Stimulated activated CD8-positive, alpha-beta memory T cell treated with anti-CD3 and anti-CD28 coated beads, Interleukin-12 subunit alpha, Interleukin-12 subunit beta, amount 100 ng/mL, for 4 hours (primary cell): Measurements from ENCODE around the gene RNF43.

ENCODE experiments used
- DNase-seq: peaks from one replicate; pipeline ENCODE4 v3.0.0-alpha.2; 2020; ENCODE audit warnings: low read depth

The RNF43 gene

DNA sequence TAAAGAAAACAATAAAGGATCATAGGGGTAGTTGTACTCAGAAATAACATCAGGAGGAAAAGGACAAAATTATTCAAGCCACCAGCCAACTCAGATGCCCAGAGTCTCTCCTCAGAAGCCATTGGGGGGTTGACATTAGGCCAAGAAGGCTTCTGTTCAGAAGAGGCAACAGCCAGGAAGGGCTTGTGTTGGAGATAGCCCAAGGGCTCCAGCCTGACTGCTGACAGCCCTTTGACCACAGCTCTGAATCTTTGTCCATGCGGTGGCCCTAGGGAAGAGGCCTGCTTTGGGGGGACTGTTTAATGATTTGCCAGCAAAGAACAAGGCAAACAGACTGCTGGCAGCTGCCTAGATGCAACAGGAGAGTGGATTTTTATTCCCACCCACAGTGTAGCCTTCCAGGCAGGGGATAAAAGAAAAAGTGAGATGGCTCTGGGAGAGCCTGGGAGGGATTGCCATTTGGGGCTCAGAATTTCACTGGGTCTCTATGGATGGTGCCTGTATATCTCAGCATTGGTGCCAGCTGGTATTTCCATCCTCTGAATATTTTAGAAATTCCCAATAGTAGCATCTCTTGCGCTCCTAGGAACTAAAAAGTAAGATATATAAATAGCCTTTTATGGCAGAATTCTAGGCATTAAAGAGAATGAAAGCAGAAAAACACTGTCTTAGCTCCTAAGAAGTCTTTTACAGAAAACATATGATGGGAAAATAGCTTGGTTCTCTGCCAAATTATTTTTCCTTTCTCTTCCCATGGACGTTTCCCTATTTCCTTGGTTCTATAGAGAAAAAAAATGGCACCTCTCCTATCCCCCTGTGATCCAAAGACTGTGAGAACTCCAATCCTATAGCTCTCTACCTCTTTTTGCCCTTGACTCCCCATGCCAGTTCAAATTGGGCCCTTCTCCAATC lies 36.0 kb downstream of the RNF43 start:
- DNase-seq, result no peak

DNA sequence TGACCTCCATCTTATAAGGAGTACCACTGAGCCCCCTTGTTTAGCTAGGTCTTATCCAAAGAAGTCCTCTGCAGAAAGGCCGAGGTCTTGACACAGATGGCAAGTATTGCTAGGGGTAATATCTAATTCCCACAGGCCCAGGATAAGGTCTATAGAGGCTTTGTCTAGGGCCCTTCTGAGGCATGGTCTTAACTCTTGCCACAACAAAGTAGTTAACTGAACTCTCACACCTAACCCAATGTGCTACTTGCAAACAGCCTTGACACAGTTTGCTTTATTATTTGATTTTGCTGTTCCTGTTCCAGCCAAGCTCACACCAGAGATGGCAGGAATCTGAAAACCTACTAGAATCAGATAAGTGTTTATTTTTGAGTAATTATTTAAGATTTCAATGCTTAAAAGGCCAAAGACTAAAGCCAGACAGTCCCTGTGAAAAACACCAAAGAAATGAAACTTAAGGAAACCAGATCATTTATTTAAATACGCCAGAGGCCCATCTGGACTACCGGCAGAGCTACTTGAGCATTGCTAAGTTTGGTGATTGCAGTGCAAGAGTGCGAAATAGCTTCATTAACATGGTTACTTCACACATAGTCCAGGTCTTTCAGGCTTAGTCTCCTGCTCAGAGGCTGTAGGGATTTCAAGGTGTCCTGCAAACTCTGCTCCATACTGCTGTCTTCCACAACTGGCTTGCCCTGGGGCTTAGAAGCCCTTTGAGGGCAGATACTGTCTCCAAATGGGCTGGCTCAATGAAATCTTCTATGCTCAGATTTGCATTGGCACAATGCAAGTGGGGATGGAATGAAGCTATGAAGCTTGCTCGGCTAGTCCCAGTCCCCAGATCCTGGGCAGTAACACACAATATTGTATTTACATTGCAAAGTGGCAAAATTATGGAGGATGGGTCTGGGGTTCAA lies 36.9 kb downstream of the RNF43 start:
- DNase-seq, result no peak

- no peak for DNase-seq
Observed at GRCh38 chr17:58379511-58379824, 37.9 kb downstream of the RNF43 start.

DNA sequence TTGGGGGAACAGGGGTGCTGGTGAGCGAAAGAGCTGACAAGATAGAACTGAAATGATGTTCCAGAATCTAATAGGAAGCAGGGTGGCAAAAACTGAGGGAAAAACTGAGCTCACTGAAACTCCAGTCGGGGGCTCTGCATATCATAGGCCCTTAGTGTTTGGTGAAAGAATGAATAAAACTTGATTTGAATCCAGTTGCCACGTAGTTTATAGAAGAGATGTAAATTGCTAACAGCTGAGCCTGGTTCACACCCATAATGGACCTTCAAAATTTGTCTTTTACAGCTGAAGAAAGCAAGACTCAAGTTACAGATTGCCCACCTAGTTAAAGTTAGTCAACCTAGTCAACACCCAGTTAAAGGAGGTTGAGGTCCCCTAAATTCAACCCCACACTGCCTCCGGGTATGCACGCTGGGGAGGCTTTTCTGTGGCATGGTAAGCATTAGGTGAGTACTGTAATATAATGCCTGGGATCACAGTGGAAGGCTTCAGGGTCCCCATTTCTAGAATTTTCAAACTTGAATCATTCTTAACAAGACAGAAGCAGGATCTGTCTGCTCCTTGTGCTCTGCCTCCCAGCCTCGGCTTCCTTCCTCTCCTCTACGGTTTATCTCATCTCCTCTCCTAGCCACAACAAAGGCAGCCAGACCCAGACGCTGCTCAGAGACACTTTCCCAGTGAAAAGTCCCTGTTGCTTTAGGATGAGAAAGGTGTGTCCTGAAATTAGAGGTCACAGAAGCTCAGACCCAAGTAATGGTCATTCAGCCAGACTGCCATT lies 38.4 kb downstream of the RNF43 start:
- DNase-seq, result no peak

DNA sequence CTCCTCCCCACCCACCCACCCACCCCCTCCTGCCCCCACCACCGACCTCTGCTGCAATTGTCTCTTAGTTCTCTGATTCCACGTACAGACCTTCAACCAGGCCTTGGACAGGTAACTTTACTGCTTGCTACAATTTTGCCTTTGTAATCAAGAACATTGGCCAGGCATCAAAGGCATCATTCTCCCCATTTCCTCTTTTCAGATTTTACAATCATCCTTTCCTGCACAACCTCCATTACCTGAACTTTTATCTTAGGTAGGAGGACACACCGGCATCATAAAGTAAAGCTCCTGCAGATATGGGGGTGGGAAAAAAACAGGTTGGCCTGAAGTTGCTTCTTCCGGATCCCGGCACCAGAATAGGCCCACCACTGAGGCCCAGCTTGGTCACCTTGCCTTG lies 39.7 kb downstream of the RNF43 start:
- no peak for DNase-seq

DNA sequence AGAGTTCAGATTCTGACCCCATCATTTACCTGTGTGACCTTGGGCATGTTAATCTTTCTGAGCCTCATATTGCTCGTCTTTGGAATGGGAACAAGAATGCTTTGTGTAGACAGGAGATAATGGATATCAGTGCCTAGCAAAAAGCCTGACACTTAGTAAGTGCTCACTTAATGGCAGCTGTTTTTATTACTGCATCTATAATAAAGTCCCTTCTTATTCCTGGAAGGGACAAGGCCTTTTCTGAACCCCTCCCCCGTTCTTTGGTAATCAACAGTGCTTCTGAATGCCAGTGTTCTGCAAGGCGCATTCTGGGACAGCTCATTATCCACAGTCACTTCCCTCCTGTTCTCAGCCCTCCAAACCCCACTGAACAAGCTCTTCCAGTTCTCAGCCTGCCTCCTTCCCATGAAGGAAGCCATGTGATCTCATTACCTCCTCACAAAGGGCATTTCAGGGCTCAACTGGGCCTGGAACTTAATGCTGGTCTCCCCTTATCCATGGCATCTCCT lies 40.2 kb downstream of the RNF43 start:
- DNase-seq, result no peak

DNA sequence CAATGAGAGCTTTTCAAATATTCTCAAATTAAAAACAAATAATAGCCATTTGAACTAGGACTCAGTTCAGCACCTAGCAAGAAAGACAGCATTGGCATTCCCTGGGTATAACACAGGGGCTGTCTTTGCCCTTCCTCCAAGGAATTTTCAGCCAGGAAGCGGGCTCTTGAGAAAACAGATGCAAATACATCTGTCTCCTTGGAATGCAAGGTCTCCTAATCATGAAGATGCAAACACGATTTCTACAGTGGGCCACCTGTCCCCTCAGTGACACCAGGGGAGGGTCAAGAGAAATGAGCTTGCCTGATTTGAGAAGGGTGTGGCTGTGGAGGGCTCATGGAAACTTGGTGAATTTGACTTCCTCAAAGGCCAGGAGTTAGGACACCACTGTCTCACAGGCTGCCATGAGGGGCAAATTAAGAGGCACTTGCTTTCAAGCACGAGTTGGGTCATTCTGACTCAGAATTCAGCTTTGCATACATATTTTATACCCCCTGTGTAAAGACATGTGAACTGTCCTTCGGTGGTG lies 40.8 kb downstream of the RNF43 start:
- no peak for DNase-seq

DNA sequence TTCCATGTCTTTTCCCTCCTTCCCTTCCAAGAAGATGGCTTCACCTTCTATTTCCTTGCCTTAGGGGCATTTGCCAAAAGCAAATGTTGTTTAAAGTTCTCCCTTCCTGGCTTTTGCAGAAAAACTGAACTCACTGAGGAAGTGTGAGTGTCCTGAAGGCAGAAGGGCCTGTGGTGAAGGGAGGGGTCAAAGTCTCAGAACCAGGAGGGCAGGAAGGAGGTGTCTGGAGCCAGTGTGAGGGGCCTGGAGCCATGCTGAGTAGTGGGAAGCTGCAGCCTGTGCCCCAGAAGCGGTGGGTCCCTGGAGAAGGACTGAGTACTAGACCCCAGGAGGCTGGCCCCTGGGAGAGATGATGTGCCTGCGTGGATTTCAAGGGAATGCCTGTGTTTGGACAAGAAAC lies 41.5 kb downstream of the RNF43 start:
- no peak for DNase-seq

GRCh38 chr17:58375256-58375655 lies 42.1 kb downstream of the RNF43 start:
- DNase-seq, result no peak

DNA sequence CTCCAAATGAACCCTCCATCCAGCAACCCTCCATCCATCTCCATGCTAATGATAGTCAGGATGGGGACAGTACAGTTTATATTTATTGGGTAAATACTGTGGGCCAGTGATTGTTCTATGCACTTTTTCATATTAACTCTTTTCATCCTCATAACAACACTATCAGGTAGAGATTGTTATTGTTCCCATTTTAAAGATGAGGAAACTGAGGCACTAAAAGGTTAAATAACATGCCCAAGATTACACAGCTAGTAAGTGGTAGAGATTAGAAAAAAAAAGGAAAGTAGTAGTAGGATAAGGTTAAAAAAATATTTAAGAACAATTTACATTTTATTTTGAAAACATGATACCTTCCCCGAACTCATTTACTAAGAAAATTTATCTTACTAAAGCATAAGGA lies 43.4 kb downstream of the RNF43 start:
- DNase-seq, result no peak

GRCh38 chr17:58373003-58373402 lies 44.3 kb downstream of the RNF43 start:
- DNase-seq, result no peak

- DNase-seq, result no peak
Observed at GRCh38 chr17:58371300-58371950, 45.9 kb downstream of the RNF43 start.

GRCh38 chr17:58370716-58371115 lies 46.6 kb downstream of the RNF43 start:
- DNase-seq, result no peak

DNA sequence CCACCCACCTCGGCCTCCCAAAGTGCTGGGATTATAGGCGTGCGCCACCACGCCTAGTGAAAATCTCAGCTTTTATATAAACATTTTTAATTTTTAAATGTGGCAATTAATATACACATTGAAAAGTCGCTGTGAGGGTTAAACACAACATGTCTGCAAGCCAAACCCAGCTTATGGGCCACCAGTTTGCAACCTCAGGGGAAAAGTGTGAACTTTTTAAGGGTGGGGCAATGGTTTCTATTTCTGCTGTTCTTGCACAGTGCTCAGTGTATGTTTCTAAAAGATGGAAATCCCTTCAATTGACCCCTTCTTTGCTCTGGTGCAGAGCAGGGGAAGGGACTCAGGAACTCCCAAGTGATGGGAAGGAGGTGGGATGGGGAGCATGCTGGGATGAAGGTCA lies 47.0 kb downstream of the RNF43 start:
- no peak for DNase-seq

DNA sequence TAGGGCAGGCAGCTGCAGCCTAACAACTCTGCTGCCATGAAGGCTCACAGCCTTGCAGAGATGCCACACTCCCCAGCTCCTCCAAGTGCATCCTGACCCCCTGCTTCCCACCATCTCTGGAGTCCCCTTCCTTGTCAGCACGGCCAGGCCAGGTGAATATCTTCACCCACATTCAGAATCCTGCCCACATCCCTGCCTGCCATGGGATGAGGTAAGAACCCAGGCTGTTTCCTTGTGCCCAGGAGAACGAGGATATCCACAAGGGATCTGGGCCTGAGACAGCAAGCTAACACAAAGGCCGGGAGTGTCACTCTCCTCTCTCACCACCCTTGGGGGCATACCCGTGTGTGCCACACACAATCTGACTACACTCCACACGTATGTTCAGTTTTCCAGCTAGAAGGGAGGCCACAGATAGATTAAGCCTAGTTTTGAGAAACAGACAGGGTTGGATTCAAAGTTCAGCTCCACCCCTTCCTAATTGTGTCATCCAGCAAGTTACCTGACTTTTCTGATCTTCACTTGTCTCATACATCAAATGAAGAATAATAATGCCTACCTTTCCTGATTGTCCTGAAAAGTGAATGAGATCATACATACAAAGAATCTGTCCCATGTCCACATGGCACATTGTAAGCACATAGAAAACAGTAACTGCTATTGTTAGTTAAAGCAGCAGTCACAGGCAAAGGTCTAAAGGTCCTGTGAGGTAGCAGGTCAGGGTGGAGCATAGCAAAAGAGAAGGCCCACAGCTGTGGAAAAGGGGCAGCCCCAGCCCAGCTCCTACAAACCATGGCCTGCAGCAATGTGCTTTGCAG lies 47.9 kb downstream of the RNF43 start:
- DNase-seq, result no peak

- no peak for DNase-seq
Observed at GRCh38 chr17:58368860-58369213, 48.5 kb downstream of the RNF43 start.
